Measurements from ENCODE around the gene KYAT1. TPM values are rescaled to one million over a fixed set of nuclear protein-coding genes. Genes with fewer than 3 reads are reported as not detected.

Gene KYAT1
- total RNA-seq, 2 donors from 2014 or later: 4.8 to 5.7 TPM

DNA sequence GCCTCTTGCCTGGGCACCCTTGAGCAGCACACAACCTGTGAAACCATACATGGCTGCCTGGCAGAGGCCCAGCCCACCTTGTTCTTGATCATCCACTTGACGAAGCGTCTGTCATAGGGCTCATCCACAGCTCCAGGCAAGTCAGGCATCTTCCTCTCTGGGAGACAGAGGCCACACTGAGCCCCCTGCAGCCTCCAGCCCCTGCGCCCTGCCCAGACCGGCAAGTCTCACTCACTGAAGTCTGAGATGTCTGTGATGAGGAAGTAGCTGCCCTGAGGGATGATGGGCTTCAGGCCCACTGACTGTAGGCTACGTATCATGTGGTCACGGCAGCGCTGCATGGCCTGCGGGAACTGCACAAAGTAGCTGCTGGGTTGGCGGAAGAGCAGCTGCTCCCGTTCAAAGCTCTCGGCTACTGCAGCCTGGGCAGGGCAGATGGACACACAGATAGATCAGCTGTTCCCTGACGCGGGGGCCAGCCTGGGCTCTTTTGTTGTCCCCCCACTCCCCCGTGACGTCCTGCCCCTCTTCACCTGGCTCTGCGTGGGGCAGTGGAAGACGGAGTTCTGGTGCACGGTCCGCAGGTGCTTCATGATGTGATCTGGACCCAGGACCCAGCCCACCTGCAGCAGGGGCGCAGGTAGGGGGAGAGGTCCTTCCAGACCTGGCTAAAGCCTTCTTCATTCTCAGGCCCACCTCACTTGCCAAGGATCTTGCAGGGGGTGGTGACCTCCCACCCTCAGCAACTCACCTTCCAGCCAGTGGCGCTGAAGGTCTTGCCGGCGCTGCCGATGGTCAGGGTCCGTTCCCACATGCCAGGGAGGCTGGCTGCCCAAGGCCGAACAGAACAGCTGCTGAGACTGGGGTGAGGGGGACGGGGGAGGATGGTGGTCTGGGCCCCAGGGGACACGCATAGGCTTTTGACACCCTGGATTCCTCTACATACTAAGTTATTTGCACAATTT, 46.2 kb downstream of the KYAT1 start:
- Mint-ChIP-seq H3K27ac (no peak overlapping the region), H3K27me3 (no peaks in the 10 kb centered on the region), H3K4me1 (no peaks in the 10 kb centered on the region), H3K36me3 (ENCODE audit: low read depth) (peaks cover 3% of the 10 kb centered on the region), H3K4me3 (no peak overlapping the region)
- ATAC-seq (no peak), DNase-seq (no peak)
- H3K9me3 ChIP-seq (ENCODE audit: control insufficient read depth, low read length, poor library complexity, severe bottlenecking): no peaks in the 10 kb centered on the region

DNA sequence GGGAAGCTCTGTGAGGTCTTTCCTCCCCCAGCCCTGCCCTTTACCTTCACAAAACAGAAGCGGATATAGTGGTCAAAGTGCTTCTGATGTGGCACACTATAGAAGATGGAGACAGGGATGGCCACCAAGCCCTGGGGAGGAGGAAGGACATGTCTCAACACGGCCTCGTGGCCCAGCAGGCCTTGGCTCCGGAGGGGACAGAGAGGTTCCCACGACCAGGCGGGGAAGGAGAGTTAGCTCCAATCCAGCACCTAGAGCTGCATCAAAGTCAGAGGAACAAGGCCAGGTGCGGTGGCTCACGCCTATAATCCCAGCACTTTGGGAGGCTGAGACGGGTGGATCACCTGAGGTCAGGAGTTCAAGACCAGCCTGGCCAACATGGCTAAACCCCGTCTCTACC, 48.1 kb downstream of the KYAT1 start:
- Mint-ChIP-seq H3K36me3 (ENCODE audit: low read depth) (peaks cover 3% of the 10 kb centered on the region), H3K4me1 (peaks cover 12% of the 10 kb centered on the region), H3K4me3 (no peak overlapping the region), H3K27ac (no peak overlapping the region), H3K27me3 (no peaks in the 10 kb centered on the region)
- no peaks in the 10 kb centered on the region for H3K9me3 ChIP-seq (ENCODE audit: control insufficient read depth, low read length, poor library complexity, severe bottlenecking)
- DNase-seq: no peak
- no peak for ATAC-seq

DNA sequence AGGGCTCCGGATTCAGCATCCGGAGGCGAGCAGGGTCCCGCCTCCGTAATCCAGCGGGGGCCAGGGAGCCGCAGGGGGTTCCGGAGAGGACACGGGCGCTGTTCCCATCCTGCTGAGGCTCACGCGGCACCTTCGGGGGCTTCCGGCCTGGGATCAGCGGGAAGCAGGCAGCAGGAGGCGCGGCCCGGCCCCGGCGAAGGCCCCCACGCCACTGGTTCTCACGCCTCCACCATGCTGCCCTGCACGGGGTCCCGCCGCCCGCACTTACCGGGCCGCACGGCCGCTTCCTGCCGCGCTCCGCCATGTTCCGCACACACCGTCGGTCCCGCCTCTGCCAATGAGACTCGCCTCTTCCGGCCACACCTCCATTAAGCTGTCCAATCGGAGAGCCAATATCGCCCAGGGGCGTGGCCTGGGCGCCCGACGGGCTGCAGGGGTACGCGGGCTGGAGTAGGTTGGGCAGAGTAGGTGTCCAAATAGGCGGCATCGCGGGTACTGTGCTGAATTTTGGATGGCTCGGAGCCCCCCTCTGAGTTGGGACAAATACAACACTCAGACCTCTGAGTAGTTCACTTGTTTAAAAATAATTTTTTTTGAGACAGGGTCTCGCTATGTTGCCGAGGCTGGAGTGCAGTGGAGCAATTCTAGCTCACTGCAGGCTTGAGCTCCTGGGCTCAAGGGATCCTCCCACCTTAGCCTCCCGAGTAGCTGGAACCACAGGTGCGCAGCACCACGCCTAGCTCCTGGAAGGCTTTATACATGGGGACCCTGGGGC, 52.1 kb downstream of the KYAT1 start, which contains the start of gene SPOUT1:
TSS of gene SPOUT1 (minus strand) at position 318 of the 775 bp plus-strand sequence. CDS start at position 304, 14 bp downstream.
- DNase-seq (peak; percentile 87 to 90 (median 88)), ATAC-seq (peak; percentile 99)
- Mint-ChIP-seq H3K4me3 (peak within 1 kb of the TSS; percentile 98), H3K27me3 (no peaks in the 10 kb centered on the region), H3K27ac (peak within 1 kb of the TSS; percentile 94), H3K4me1 (peaks cover 14% of the 10 kb centered on the region), H3K36me3 (ENCODE audit: low read depth) (no peaks in the 10 kb centered on the region)
- H3K9me3 ChIP-seq (ENCODE audit: control insufficient read depth, low read length, poor library complexity, severe bottlenecking): no peaks in the 10 kb centered on the region

DNA sequence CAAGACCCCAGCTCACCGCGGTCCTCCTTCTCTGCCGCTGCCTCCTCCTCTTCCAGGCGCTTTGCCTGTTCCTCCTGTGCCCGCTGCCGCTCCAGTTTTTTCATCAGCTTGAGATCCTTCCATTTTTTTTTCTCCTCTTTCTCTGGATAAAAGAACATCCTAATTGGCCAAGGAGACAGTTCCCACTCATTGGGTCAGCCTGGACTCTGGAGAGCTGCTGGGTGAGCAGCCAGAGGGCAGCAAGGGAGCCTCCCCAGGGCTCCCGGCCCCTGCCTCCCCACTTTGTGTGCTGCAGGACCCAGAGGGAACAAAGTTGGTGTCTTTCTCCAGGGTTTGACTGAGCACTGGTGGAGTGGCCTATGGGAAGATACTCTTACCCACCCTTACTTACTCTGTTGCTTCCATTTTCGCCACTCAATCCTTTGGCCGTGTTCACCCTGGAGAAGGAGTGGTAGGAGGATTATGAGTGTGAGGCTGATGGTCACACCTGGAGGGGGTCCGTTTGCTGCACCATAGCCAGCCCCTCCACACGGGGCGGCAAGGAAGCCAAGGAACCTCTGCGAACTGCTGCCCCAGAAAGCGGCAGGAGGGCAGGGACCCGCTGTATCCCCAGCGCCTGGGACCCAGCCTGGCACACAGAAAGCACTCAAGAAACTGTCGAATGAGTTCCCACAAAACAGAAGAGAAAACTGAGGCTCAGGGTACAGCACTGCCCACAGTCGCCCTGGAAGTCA, 52.9 kb downstream of the KYAT1 start:
- peaks cover 14% of the 10 kb centered on the region for H3K4me1 Mint-ChIP-seq
- DNase-seq (no peak), ATAC-seq (no peak)
- peak overlapping the region; percentile 98 for H3K4me3 Mint-ChIP-seq
- peak overlapping the region; percentile 94 for H3K27ac Mint-ChIP-seq
- H3K36me3 Mint-ChIP-seq (ENCODE audit: low read depth): no peaks in the 10 kb centered on the region
- H3K27me3 Mint-ChIP-seq: no peaks in the 10 kb centered on the region
- H3K9me3 ChIP-seq (ENCODE audit: control insufficient read depth, low read length, poor library complexity, severe bottlenecking): no peaks in the 10 kb centered on the region

DNA sequence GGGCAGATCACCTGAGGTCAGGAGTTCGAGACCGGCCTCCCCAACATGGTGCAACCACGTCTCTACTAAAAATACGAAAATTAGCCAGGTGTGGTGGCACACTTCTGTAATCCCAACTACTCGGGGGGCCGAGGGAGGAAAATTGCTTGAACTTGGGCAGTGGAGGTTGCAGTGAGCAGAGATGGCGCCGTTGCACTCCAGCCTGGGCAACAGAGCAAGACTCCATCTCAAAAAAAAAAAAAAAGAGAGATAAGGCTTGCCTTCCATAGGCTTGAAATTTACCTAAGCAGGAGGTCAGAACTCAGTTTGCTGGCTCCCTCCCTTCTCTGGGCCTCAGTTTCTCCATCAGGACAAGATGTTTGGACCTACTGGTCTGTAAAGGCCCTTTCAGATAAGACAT, 53.5 kb downstream of the KYAT1 start:
- peaks cover 14% of the 10 kb centered on the region for H3K4me1 Mint-ChIP-seq
- H3K36me3 Mint-ChIP-seq (ENCODE audit: low read depth): no peaks in the 10 kb centered on the region
- ATAC-seq (no peak), DNase-seq (no peak)
- no peaks in the 10 kb centered on the region for H3K9me3 ChIP-seq (ENCODE audit: control insufficient read depth, low read length, poor library complexity, severe bottlenecking)
- peak overlapping the region; percentile 98 for H3K4me3 Mint-ChIP-seq
- H3K27me3 Mint-ChIP-seq: no peaks in the 10 kb centered on the region
- H3K27ac Mint-ChIP-seq: peak overlapping the region; percentile 94

DNA sequence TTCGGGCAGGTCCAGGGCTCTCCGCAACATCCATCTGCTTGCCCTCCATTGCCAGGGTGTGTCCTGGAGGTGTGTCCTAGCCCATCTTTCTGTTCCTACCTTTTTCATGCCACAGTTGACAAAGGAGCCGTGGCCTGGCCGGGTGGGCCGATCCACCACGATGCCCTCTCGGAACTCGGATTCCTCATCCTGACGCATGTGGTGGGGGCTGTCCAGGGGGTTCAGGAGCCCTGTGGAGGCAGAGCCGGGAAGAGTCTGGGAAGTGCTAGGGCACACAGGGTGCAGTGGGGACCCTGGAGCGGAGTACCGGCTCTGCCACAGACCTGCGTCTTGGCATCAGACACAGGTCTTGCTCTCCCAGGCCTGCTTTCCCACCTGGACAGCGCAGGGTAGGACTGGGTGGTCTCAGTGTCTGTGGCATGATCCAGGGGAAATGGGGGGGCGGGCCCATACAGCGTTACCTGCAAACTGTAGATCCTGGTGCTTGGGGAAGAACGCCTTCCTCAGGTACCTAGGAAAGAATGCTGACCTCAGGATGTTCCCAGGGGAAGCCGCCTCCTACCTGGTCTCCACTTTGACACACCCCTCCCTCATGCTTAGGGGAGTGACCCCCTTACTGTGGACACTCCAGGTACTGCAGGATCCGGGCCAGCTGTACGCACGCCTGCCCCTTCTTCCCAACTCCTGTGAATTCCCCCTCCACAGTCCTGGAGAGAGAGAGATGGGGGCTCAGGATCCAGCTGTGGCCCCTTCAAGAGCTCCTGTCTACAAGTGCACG, 55.6 kb downstream of the KYAT1 start:
- DNase-seq: no peak
- no peaks in the 10 kb centered on the region for H3K36me3 Mint-ChIP-seq (ENCODE audit: low read depth)

DNA sequence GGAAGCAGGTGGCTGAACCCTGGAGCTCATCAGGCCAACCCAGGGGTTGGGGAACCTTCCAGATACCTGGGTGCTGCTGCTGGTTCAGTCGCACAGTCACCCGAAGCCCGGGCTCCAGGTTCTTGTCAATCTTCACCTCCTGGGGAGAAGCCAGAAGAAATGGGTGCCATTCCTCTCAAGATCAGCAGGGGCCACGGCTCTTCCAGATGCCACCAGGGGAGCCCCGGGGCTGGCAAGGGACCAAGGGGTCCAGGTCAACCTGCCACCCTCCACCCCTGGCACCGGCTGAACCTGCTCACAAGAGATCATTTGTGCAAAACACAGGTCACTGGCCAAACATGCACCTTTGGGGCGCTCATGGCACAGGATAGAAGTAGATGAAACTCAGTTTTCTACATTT, 56.8 kb downstream of the KYAT1 start:
- Mint-ChIP-seq H3K27me3 (no peaks in the 10 kb centered on the region), H3K36me3 (ENCODE audit: low read depth) (no peaks in the 10 kb centered on the region), H3K4me3 (no peak overlapping the region), H3K27ac (no peak overlapping the region), H3K4me1 (peaks cover 17% of the 10 kb centered on the region)
- no peak for DNase-seq
- no peaks in the 10 kb centered on the region for H3K9me3 ChIP-seq (ENCODE audit: control insufficient read depth, low read length, poor library complexity, severe bottlenecking)
- ATAC-seq: no peak

More for the DNA sequence above, 55.6 kb downstream of the KYAT1 start:
- H3K4me1 Mint-ChIP-seq: peaks cover 18% of the 10 kb centered on the region
- H3K9me3 ChIP-seq (ENCODE audit: control insufficient read depth, low read length, poor library complexity, severe bottlenecking): no peaks in the 10 kb centered on the region
- no peak for ATAC-seq
- H3K4me3 Mint-ChIP-seq: no peak overlapping the region
- no peaks in the 10 kb centered on the region for H3K27me3 Mint-ChIP-seq
- no peak overlapping the region for H3K27ac Mint-ChIP-seq

DNA sequence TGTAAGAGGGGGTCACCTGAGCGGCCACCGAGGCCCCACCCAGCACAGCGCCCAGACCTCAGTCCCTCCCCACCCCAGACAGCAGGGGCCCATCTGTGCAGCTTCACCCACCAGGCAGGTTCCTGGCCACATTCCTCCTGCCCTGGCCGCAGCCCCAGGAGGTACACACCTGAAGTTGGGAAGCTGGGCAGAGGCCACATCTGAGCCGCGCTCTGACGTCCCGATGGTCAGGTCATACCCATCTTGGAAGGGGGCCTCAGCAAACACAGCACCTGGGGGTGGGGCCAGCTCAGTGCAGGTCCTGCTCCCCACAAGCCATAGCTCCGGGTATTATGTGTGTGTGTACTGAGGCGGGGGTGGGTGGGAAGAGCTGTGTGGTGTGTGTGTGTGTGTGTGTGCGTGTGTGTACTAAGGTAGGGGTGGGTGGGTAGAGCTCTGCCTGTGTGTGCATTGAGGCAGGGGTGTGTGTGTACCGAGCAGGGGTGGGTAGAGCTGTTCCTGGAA, 57.8 kb downstream of the KYAT1 start:
- no peaks in the 10 kb centered on the region for H3K9me3 ChIP-seq (ENCODE audit: control insufficient read depth, low read length, poor library complexity, severe bottlenecking)
- H3K27ac Mint-ChIP-seq: no peak overlapping the region
- H3K4me1 Mint-ChIP-seq: peaks cover 17% of the 10 kb centered on the region
- no peak overlapping the region for H3K4me3 Mint-ChIP-seq
- DNase-seq: no peak
- no peak for ATAC-seq
- H3K27me3 Mint-ChIP-seq: no peaks in the 10 kb centered on the region
- no peaks in the 10 kb centered on the region for H3K36me3 Mint-ChIP-seq (ENCODE audit: low read depth)

DNA sequence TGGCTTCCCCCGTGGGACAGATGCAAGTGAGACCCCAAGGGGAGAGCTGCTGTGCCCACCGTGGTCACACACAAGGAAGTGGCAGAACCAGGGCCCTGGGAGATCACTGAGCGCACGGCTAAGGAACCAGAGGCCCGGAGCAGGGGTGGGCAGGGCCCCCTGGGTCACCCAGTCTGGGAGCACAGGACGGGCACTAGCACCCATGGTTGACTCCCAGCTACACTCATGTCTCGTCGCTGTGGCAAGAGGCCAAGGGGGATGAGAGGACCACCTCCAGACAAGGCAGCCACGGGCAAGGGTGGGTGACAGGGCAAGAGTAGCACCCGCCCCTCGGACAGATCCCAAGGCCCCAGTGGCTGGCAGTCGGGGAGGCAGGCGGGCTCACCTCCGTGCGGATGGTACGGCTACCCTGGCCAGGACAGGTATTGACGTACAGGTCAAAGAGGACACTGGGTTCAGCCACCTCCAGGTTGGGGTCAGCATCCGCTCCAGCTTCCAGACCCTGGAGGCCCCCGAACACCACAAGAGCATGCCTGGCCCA, 58.3 kb downstream of the KYAT1 start:
- Mint-ChIP-seq H3K4me1 (peaks cover 13% of the 10 kb centered on the region), H3K27me3 (no peaks in the 10 kb centered on the region), H3K36me3 (ENCODE audit: low read depth) (no peaks in the 10 kb centered on the region), H3K4me3 (no peak overlapping the region), H3K27ac (no peak overlapping the region)
- no peaks in the 10 kb centered on the region for H3K9me3 ChIP-seq (ENCODE audit: control insufficient read depth, low read length, poor library complexity, severe bottlenecking)
- no peak for ATAC-seq
- no peak for DNase-seq

DNA sequence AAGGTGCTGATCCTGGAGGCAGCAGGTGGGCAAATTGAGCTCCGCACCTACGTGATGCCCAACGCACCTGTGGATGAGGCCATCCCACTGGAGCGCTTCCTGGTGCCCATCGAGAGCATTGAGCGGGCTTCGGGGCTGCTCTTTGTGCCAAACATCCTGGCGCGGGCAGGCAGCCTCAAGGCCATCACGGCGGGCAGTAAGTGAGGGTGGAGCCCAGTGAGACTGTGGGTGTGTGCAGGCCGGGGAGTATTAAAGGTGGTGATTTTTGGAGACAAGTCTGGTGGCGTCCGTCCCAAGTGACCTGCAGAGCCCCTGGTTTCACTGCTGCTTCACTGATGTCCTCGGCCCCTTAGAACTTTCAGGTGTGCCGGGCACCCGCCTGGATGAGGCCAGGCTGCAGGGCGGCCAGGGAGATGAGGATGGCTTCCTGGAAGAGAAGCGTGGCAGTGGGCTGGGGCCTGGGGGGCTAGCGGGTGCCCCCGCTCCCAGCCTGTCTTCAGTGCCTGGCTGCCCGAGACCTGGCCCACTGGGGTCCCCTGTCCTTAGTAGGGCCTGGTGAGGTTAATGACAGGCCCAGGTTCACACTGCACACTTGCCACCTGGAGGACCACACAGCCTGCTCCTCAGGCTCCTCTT, 59.2 kb downstream of the KYAT1 start:
- no peaks in the 10 kb centered on the region for H3K36me3 Mint-ChIP-seq (ENCODE audit: low read depth)
- no peak overlapping the region for H3K27ac Mint-ChIP-seq
- peaks cover 13% of the 10 kb centered on the region for H3K4me1 Mint-ChIP-seq

DNA sequence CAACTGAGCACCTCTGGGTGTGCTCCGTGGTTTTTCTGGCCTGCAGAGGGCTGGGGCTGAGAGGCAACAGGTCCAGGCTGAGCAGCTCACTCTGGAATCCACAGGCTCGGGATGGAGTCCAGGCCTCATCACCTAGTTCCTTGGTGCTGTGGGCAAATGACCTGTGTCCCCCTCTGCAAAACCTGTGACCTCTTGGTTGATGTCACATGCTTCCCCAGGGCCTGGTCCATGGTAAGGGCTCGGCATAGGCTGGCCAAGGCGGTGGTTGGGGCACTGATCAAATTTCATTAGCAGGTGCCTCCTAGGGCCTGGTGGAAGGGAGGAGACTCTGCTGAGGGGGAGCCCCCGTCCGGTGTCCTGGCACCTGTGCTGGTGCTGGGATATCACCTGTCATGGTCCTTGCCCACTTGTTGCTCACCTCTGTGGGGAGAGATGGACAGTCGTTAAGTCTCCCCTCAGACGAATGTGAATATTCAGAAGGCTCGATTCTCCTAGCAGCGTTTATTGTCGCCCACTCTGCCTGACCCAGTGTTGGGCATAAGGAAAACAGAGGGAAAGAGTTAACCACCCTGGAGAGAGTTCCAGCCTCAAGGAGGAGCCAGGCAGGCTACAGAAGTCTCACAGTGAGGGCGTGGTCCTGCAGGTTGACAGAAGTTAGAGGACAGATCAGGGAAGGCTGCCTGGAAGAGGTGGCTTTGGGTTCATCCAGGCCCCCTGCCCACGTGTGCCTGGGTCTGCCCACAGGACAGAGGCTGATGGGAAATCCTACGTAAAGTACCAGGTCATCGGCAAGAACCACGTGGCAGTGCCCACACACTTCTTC, 60.0 kb downstream of the KYAT1 start:
- H3K4me1 Mint-ChIP-seq: peaks cover 13% of the 10 kb centered on the region
- ATAC-seq (no peak), DNase-seq (no peak)
- H3K4me3 Mint-ChIP-seq: no peak overlapping the region
- H3K27me3 Mint-ChIP-seq: no peaks in the 10 kb centered on the region
- H3K9me3 ChIP-seq (ENCODE audit: control insufficient read depth, low read length, poor library complexity, severe bottlenecking): no peaks in the 10 kb centered on the region
- no peaks in the 10 kb centered on the region for H3K36me3 Mint-ChIP-seq (ENCODE audit: low read depth)
- H3K27ac Mint-ChIP-seq: peak overlapping the region; percentile 54

More for the DNA sequence above, 59.2 kb downstream of the KYAT1 start:
- no peaks in the 10 kb centered on the region for H3K27me3 Mint-ChIP-seq
- ATAC-seq: no peak
- DNase-seq: no peak
- no peaks in the 10 kb centered on the region for H3K9me3 ChIP-seq (ENCODE audit: control insufficient read depth, low read length, poor library complexity, severe bottlenecking)
- no peak overlapping the region for H3K4me3 Mint-ChIP-seq

Measured in T-helper 17 cell (primary cell).